ENCODE results near the gene MUTYH. TPM values are rescaled to one million over a fixed set of nuclear protein-coding genes. Genes with fewer than 3 reads are reported as not detected.

The MUTYH gene
- total and polyA plus RNA-seq, 9 of the 15 experiments (the other 6 are each of a cell fraction or from before 2014, with no cell fraction given), result 3.4 to 53.5 (median 29.0) TPM

GRCh38 chr1:45370575-45370974 lies 30.3 kb upstream of the MUTYH start:
- no peaks in the 10 kb centered on the region for H3K9me3 ChIP-seq (replicated peaks; ENCODE audit: control insufficient read depth, insufficient read depth, low read depth, low read length)
- no peak for FAIRE-seq
- H3K4me2 ChIP-seq (ENCODE audit: insufficient read depth, low read length), result no peak overlapping the region
- no peaks in the 10 kb centered on the region for H4K20me1 ChIP-seq (replicated peaks; ENCODE audit: control insufficient read depth, insufficient read depth, low read length)
- DNase-seq (ENCODE audit: extremely low read depth in 1 of 4, low spot score in 3 of 4), result no peak
- in situ Hi-C loops (cut with MboI) (no loop called here), intact Hi-C loops (cut with micrococcal nuclease) (no loop called here)
- TF ChIP-seq CREB1 (IDR thresholded peaks at IDR 0.05) (no peak), CREB1 (CRISPR knock-in tag; IDR thresholded peaks at IDR 0.05) (no peak), ZNF347 (CRISPR knock-in tag; IDR thresholded peaks at IDR 0.05; ENCODE audit: low read depth) (no peak), DDX20 (tag; IDR thresholded peaks at IDR 0.05; ENCODE audit: low read depth) (no peak), MAFF (IDR thresholded peaks at IDR 0.05; ENCODE audit: low read length) (no peak), MYNN (IDR thresholded peaks at IDR 0.05) (no peak), MYNN (CRISPR knock-in tag; IDR thresholded peaks at IDR 0.05) (no peak), NR3C1 (CRISPR knock-in tag; IDR thresholded peaks at IDR 0.05) (no peak), NR1H2 (CRISPR knock-in tag; IDR thresholded peaks at IDR 0.05) (no peak), PCBP1 (IDR thresholded peaks at IDR 0.05; ENCODE audit: low read depth, low read length, poor library complexity, severe bottlenecking) (no peak), POU5F1 (IDR thresholded peaks at IDR 0.05; ENCODE audit: borderline replicate concordance, low read depth, low read length, partially characterized antibody) (no peak), MECOM (CRISPR knock-in tag; IDR thresholded peaks at IDR 0.05) (no peak), ZNF165 (CRISPR knock-in tag; IDR thresholded peaks at IDR 0.05; ENCODE audit: borderline replicate concordance) (no peak), ARID3A (IDR thresholded peaks at IDR 0.05; ENCODE audit: borderline replicate concordance, low read depth, low read length) (no peak), TCF3 (CRISPR knock-in tag; IDR thresholded peaks at IDR 0.05) (no peak), NRF1 (conservative IDR thresholded peaks at IDR 0.05 in 1 of 2, IDR thresholded peaks at IDR 0.05 in 1 of 2) (no peak), POLR2AphosphoS5 (IDR thresholded peaks at IDR 0.05; ENCODE audit: control insufficient read depth, insufficient read depth, low read depth, low read length) (no peak), NR2C1 (IDR thresholded peaks at IDR 0.05) (no peak), NR2C1 (tag; IDR thresholded peaks at IDR 0.05) (no peak), ZNF778 (CRISPR knock-in tag; IDR thresholded peaks at IDR 0.05) (no peak), ETV6 (IDR thresholded peaks at IDR 0.05; ENCODE audit: borderline replicate concordance in 1 of 2, low read depth in 2 of 2, low read length in 1 of 2) (no peak), ETV6 (CRISPR knock-in tag; IDR thresholded peaks at IDR 0.05; ENCODE audit: borderline replicate concordance) (no peak), HMG20B (CRISPR knock-in tag; IDR thresholded peaks at IDR 0.05) (no peak), RBM15 (IDR thresholded peaks at IDR 0.05; ENCODE audit: insufficient read depth, low read length) (no peak)
- H3K79me2 ChIP-seq (ENCODE audit: control insufficient read depth, insufficient read depth, low read length), result no peaks in the 10 kb centered on the region
- H2AFZ ChIP-seq (ENCODE audit: low read depth, low read length), result no peak overlapping the region
- no peak overlapping the region for H3K4me3 ChIP-seq
- H3K9ac ChIP-seq (ENCODE audit: insufficient read depth in 1 of 2, low read depth in 2 of 2, low read length in 2 of 2), result no peak overlapping the region
- CTCF ChIA-PET (ENCODE audit: low intra/inter-chr PET ratio), result no interaction called here
- no peaks in the 10 kb centered on the region for H3K36me3 ChIP-seq (ENCODE audit: control insufficient read depth, insufficient read depth, low read length)
- no TSS peak for BruUV-seq (replicated peaks)
- H3K27me3 ChIP-seq (ENCODE audit: control insufficient read depth in 2 of 2, insufficient read depth in 2 of 2, low read length in 2 of 2), result no peaks in the 10 kb centered on the region
- POLR2A ChIA-PET, result interaction anchor here (1.0 to 1.4 kb wide), 2 partner anchors 22 to 27 kb away, joined by 3 to 6 read pairs; no protein-coding TSS in a partner anchor
- no peaks in the 10 kb centered on the region for H3K9me1 ChIP-seq (ENCODE audit: control insufficient read depth, insufficient read depth, low read length)
- 0 out of 5 replicates have a peak, but pooled peaks cover 0 to 4% of the 10 kb centered on the region in 2 experiments for H3K4me1 ChIP-seq (replicated peaks in 1 of 2; ENCODE audit: control insufficient read depth in 2 of 2, insufficient read depth in 2 of 2, low read length in 2 of 2)
- ATAC-seq, result no peak
- no peak overlapping the region for H3K27ac ChIP-seq (ENCODE audit: extremely low read depth, low read depth, low read length)

All from K562 (cell line).